Adrenal gland (tissue), 5 donors: ENCODE data around the gene TMPO.

Source experiments
- CTCF ChIP-seq, 6 experiments: fragments of 450-650 bp in 4 of 6; fragments of 200-600 bp in 2 of 6; sonication (generic) in 1 of 6; IDR thresholded peaks; 1 replicate in 5 of 6; 2 replicates in 1 of 6; pipeline versions ENCODE4 v1.5.1 to v1.8.0; 2016 to 2021; ENCODE audit warnings: antibody characterized with exemption in 6 of 6, mild to moderate bottlenecking in 2 of 6, moderate library complexity in 1 of 6
- POLR2A ChIP-seq, 2 donors: fragments of 450-650 bp; IDR thresholded peaks; one replicate each; pipeline ENCODE4 v1.6.1; 2017; ENCODE audit warnings: antibody characterized with exemption in 2 of 2, mild to moderate bottlenecking in 2 of 2, moderate library complexity in 1 of 2
- donor health status: DM: no; HTN: no; CAD: no.

GRCh38 chr12:98485792-98486340 is 29.5 kb upstream of the TMPO start:
- TF ChIP-seq CTCF (IDR thresholded peaks at IDR 0.05) = no peak
- TF ChIP-seq POLR2A (IDR thresholded peaks at IDR 0.05) = no peak
